ENCODE measurements around the gene C1QL3.

DNA sequence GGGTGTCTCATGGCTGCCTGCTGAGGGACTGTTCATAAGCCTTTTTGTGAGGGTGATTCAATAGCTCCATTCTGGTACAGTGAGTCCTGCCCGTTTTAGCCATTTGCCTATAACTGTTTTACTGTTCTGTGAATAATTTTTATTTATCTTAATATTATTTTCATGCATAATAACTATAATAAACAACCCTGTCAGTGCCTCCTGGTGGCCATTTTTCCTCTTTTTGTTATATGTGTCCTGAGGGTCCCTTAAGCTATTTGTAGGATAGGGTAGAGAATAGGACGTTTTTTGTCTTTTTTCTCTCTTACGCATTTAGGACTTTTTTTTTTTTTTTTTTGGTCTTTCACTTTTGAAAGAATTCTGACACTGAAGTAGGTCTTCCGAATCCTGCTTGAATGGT lies 2.9 kb downstream of the C1QL3 start:
- TF ChIP-seq POLR2A (IDR thresholded peaks at IDR 0.05; ENCODE audit: low read depth, low read length) (no peak), RFX5 (IDR thresholded peaks at IDR 0.05; ENCODE audit: low read depth, low read length) (no peak), POLR2AphosphoS5 (IDR thresholded peaks at IDR 0.05; ENCODE audit: low read length) (no peak), CBFB (IDR thresholded peaks at IDR 0.05; ENCODE audit: low read depth) (no peak), RB1 (IDR thresholded peaks at IDR 0.05; ENCODE audit: borderline replicate concordance) (no peak), YY1 (IDR thresholded peaks at IDR 0.05; ENCODE audit: low read depth, low read length) (no peak)
- TF ChIP-seq, protein P1, sequence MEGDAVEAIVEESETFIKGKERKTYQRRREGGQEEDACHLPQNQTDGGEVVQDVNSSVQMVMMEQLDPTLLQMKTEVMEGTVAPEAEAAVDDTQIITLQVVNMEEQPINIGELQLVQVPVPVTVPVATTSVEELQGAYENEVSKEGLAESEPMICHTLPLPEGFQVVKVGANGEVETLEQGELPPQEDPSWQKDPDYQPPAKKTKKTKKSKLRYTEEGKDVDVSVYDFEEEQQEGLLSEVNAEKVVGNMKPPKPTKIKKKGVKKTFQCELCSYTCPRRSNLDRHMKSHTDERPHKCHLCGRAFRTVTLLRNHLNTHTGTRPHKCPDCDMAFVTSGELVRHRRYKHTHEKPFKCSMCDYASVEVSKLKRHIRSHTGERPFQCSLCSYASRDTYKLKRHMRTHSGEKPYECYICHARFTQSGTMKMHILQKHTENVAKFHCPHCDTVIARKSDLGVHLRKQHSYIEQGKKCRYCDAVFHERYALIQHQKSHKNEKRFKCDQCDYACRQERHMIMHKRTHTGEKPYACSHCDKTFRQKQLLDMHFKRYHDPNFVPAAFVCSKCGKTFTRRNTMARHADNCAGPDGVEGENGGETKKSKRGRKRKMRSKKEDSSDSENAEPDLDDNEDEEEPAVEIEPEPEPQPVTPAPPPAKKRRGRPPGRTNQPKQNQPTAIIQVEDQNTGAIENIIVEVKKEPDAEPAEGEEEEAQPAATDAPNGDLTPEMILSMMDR (IDR thresholded peaks at IDR 0.05 in 2 of 3, conservative IDR thresholded peaks at IDR 0.05 in 1 of 3; ENCODE audit: control insufficient read depth in 2 of 3, extremely low read depth in 1 of 3, insufficient read depth in 1 of 3, low read depth in 3 of 3, low read length in 3 of 3), result peak in 2 of 3 experiments; percentile 9 to 34; a peak in 2 of 6 replicates
- TF ChIP-seq, protein P2, sequence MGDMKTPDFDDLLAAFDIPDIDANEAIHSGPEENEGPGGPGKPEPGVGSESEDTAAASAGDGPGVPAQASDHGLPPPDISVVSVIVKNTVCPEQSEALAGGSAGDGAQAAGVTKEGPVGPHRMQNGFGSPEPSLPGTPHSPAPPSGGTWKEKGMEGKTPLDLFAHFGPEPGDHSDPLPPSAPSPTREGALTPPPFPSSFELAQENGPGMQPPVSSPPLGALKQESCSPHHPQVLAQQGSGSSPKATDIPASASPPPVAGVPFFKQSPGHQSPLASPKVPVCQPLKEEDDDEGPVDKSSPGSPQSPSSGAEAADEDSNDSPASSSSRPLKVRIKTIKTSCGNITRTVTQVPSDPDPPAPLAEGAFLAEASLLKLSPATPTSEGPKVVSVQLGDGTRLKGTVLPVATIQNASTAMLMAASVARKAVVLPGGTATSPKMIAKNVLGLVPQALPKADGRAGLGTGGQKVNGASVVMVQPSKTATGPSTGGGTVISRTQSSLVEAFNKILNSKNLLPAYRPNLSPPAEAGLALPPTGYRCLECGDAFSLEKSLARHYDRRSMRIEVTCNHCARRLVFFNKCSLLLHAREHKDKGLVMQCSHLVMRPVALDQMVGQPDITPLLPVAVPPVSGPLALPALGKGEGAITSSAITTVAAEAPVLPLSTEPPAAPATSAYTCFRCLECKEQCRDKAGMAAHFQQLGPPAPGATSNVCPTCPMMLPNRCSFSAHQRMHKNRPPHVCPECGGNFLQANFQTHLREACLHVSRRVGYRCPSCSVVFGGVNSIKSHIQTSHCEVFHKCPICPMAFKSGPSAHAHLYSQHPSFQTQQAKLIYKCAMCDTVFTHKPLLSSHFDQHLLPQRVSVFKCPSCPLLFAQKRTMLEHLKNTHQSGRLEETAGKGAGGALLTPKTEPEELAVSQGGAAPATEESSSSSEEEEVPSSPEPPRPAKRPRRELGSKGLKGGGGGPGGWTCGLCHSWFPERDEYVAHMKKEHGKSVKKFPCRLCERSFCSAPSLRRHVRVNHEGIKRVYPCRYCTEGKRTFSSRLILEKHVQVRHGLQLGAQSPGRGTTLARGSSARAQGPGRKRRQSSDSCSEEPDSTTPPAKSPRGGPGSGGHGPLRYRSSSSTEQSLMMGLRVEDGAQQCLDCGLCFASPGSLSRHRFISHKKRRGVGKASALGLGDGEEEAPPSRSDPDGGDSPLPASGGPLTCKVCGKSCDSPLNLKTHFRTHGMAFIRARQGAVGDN (IDR thresholded peaks at IDR 0.05), result no peak

Measured in GM12878 (cell line).